ENCODE data around the gene NAA38.

The NAA38 gene

DNA sequence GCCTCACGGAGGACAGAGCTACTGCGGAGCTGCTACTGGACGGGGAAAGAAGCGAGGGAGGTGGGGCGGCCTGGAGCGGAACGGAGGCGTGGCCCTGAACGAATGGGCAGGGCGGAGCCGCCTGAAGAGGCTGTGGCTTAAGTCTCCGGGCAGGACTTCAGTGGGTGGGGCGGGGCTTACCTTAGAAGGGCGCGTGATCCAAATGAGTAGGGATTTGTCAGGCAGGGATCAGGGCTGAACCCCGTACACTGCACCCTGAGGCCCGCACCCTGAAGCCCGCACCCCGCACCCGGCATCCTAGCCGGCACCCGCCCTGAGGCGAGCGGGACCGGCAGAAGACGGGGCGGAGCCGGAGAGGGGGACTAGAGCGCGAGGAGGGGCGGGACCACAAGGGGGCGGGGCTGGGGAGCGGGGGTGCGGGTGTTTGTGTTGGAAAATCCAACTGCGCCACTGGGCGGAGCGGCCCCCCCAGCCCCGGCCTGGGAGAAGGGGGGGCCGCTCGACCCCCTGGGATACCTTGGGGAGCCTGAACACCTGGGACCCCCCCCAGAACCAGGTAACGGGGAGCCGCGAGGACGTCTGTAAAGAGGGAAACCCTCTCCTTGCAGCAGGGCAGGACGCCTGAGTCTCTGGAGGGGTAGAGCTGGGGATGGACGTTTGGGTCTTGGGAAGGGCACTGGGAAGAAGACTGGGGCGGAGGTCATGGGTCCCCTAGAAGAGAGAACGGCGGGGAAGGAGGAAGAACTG lies 23.4 kb downstream of the NAA38 start, which contains the start of gene KDM6B (continued):
- TF ChIP-seq, protein P1, sequence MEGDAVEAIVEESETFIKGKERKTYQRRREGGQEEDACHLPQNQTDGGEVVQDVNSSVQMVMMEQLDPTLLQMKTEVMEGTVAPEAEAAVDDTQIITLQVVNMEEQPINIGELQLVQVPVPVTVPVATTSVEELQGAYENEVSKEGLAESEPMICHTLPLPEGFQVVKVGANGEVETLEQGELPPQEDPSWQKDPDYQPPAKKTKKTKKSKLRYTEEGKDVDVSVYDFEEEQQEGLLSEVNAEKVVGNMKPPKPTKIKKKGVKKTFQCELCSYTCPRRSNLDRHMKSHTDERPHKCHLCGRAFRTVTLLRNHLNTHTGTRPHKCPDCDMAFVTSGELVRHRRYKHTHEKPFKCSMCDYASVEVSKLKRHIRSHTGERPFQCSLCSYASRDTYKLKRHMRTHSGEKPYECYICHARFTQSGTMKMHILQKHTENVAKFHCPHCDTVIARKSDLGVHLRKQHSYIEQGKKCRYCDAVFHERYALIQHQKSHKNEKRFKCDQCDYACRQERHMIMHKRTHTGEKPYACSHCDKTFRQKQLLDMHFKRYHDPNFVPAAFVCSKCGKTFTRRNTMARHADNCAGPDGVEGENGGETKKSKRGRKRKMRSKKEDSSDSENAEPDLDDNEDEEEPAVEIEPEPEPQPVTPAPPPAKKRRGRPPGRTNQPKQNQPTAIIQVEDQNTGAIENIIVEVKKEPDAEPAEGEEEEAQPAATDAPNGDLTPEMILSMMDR (tag by site-specific recombination; IDR thresholded peaks at IDR 0.05), result no peak; the same call in 1 of the 2 replicates
- TF ChIP-seq ZNF792 (tag by site-specific recombination; IDR thresholded peaks at IDR 0.05) (no peak), ZNF140 (tag by site-specific recombination; IDR thresholded peaks at IDR 0.05) (no peak), ZNF624 (tag by site-specific recombination; IDR thresholded peaks at IDR 0.05) (no peak), KLF10 (tag by site-specific recombination; IDR thresholded peaks at IDR 0.05) (peak; percentile 70; the same call in 1 of the 2 replicates), ZNF341 (tag by site-specific recombination; IDR thresholded peaks at IDR 0.05; ENCODE audit: low read depth) (no peak), RBAK (tag by site-specific recombination; IDR thresholded peaks at IDR 0.05) (no peak), ZBTB7A (tag by site-specific recombination; IDR thresholded peaks at IDR 0.05; ENCODE audit: low read depth) (no peak; the same call in 1 of the 2 replicates), ZNF560 (tag by site-specific recombination; IDR thresholded peaks at IDR 0.05; ENCODE audit: borderline replicate concordance) (no peak), ZNF10 (tag by site-specific recombination; IDR thresholded peaks at IDR 0.05) (no peak), ZNF623 (tag by site-specific recombination; IDR thresholded peaks at IDR 0.05) (no peak), ZNF571 (tag by site-specific recombination; IDR thresholded peaks at IDR 0.05) (no peak), ZNF214 (tag by site-specific recombination; IDR thresholded peaks at IDR 0.05; ENCODE audit: borderline replicate concordance) (no peak), ZNF274 (IDR thresholded peaks at IDR 0.05; ENCODE audit: low read length) (no peak), ZNF274 (tag by site-specific recombination; IDR thresholded peaks at IDR 0.05; ENCODE audit: borderline replicate concordance) (no peak), HOXC10 (CRISPR knock-in tag; IDR thresholded peaks at IDR 0.05) (no peak), ZNF776 (tag by site-specific recombination; IDR thresholded peaks at IDR 0.05; ENCODE audit: borderline replicate concordance) (no peak), ZBTB6 (tag by site-specific recombination; IDR thresholded peaks at IDR 0.05) (0 out of 2 replicates have a peak, but pooled peaks have one; percentile 12), ZNF26 (tag by site-specific recombination; IDR thresholded peaks at IDR 0.05) (no peak), ZNF473 (tag by site-specific recombination; IDR thresholded peaks at IDR 0.05) (no peak), ZNF501 (tag by site-specific recombination; IDR thresholded peaks at IDR 0.05) (no peak), ZNF76 (tag by site-specific recombination; IDR thresholded peaks at IDR 0.05; ENCODE audit: borderline replicate concordance, low read depth) (no peak), TRIM28 (IDR thresholded peaks at IDR 0.05; ENCODE audit: borderline replicate concordance, low read length) (no peak), BCL11B (tag by site-specific recombination; IDR thresholded peaks at IDR 0.05; ENCODE audit: low read depth) (no peak)
- TF ChIP-seq, protein P2, sequence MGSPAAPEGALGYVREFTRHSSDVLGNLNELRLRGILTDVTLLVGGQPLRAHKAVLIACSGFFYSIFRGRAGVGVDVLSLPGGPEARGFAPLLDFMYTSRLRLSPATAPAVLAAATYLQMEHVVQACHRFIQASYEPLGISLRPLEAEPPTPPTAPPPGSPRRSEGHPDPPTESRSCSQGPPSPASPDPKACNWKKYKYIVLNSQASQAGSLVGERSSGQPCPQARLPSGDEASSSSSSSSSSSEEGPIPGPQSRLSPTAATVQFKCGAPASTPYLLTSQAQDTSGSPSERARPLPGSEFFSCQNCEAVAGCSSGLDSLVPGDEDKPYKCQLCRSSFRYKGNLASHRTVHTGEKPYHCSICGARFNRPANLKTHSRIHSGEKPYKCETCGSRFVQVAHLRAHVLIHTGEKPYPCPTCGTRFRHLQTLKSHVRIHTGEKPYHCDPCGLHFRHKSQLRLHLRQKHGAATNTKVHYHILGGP (tag by site-specific recombination; IDR thresholded peaks at IDR 0.05), result no peak
- TF ChIP-seq, protein P3, sequence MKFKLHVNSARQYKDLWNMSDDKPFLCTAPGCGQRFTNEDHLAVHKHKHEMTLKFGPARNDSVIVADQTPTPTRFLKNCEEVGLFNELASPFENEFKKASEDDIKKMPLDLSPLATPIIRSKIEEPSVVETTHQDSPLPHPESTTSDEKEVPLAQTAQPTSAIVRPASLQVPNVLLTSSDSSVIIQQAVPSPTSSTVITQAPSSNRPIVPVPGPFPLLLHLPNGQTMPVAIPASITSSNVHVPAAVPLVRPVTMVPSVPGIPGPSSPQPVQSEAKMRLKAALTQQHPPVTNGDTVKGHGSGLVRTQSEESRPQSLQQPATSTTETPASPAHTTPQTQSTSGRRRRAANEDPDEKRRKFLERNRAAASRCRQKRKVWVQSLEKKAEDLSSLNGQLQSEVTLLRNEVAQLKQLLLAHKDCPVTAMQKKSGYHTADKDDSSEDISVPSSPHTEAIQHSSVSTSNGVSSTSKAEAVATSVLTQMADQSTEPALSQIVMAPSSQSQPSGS (tag by site-specific recombination; IDR thresholded peaks at IDR 0.05; ENCODE audit: low read depth), result no peak
- TF ChIP-seq, protein P4, sequence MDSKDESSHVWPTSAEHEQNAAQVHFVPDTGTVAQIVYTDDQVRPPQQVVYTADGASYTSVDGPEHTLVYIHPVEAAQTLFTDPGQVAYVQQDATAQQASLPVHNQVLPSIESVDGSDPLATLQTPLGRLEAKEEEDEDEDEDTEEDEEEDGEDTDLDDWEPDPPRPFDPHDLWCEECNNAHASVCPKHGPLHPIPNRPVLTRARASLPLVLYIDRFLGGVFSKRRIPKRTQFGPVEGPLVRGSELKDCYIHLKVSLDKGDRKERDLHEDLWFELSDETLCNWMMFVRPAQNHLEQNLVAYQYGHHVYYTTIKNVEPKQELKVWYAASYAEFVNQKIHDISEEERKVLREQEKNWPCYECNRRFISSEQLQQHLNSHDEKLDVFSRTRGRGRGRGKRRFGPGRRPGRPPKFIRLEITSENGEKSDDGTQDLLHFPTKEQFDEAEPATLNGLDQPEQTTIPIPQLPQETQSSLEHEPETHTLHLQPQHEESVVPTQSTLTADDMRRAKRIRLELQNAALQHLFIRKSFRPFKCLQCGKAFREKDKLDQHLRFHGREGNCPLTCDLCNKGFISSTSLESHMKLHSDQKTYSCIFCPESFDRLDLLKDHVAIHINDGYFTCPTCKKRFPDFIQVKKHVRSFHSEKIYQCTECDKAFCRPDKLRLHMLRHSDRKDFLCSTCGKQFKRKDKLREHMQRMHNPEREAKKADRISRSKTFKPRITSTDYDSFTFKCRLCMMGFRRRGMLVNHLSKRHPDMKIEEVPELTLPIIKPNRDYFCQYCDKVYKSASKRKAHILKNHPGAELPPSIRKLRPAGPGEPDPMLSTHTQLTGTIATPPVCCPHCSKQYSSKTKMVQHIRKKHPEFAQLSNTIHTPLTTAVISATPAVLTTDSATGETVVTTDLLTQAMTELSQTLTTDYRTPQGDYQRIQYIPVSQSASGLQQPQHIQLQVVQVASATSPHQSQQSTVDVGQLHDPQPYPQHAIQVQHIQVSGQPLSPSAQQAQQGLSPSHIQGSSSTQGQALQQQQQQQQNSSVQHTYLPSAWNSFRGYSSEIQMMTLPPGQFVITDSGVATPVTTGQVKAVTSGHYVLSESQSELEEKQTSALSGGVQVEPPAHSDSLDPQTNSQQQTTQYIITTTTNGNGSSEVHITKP (tag by site-specific recombination; IDR thresholded peaks at IDR 0.05), result peak; percentile 87
- TF ChIP-seq, protein P5, sequence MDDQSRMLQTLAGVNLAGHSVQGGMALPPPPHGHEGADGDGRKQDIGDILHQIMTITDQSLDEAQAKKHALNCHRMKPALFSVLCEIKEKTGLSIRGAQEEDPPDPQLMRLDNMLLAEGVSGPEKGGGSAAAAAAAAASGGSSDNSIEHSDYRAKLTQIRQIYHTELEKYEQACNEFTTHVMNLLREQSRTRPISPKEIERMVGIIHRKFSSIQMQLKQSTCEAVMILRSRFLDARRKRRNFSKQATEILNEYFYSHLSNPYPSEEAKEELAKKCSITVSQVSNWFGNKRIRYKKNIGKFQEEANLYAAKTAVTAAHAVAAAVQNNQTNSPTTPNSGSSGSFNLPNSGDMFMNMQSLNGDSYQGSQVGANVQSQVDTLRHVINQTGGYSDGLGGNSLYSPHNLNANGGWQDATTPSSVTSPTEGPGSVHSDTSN (CRISPR knock-in tag; IDR thresholded peaks at IDR 0.05), result 0 out of 2 replicates have a peak, but pooled peaks have one; percentile 30

Data from HEK293 (cell line).